GM03348 (cell line): Measurements from ENCODE around the gene FNDC3B.
"Not testable (repeated sequence)": the region's sequence is repeated elsewhere in the genome, so short reads cannot be mapped to it uniquely, and the experiment has no call there.

Experiments used
- DNase-seq: peaks from one replicate; pipeline ENCODE4 v3.0.0; 2012; ENCODE audit warnings: low spot score

Gene FNDC3B

GRCh38 chr3:172365028-172365567 is 325.7 kb downstream of the FNDC3B start:
- DNase-seq: no peak

GRCh38 chr3:172367205-172368105 is 328.1 kb downstream of the FNDC3B start:
- no peak for DNase-seq

GRCh38 chr3:172368556-172368955 is 329.2 kb downstream of the FNDC3B start:
- not testable (repeated sequence) for DNase-seq

GRCh38 chr3:172369590-172370259 is 330.3 kb downstream of the FNDC3B start:
- no peak for DNase-seq

GRCh38 chr3:172370419-172370818 is 331.0 kb downstream of the FNDC3B start:
- no peak for DNase-seq

- DNase-seq: no peak
Measured at GRCh38 chr3:172371544-172371943, 332.2 kb downstream of the FNDC3B start.

GRCh38 chr3:172372895-172373294 is 333.5 kb downstream of the FNDC3B start:
- no peak for DNase-seq

- no peak for DNase-seq
Measured at GRCh38 chr3:172373912-172374311, 334.5 kb downstream of the FNDC3B start.

- DNase-seq: no peak
Measured at GRCh38 chr3:172375206-172375850, 335.9 kb downstream of the FNDC3B start.

GRCh38 chr3:172376402-172376801 is 337.0 kb downstream of the FNDC3B start:
- DNase-seq: no peak

GRCh38 chr3:172376881-172377280 is 337.5 kb downstream of the FNDC3B start:
- DNase-seq: no peak

- DNase-seq: no peak
Measured at GRCh38 chr3:172378439-172378838, 339.1 kb downstream of the FNDC3B start.

GRCh38 chr3:172379372-172379771 is 340.0 kb downstream of the FNDC3B start:
- DNase-seq: no peak

- no peak for DNase-seq
Measured at GRCh38 chr3:172380632-172381031, 341.3 kb downstream of the FNDC3B start.

GRCh38 chr3:172383306-172383796 is 344.0 kb downstream of the FNDC3B start:
- DNase-seq: no peak

- no peak for DNase-seq
Measured at GRCh38 chr3:172384836-172385235, 345.5 kb downstream of the FNDC3B start.

- no peak for DNase-seq
Measured at GRCh38 chr3:172387728-172388127, 348.4 kb downstream of the FNDC3B start.

GRCh38 chr3:172388412-172389078 is 349.2 kb downstream of the FNDC3B start:
- DNase-seq: no peak

GRCh38 chr3:172390792-172391191 is 351.4 kb downstream of the FNDC3B start:
- DNase-seq: no peak

GRCh38 chr3:172391592-172392302 is 352.4 kb downstream of the FNDC3B start:
- no peak for DNase-seq

GRCh38 chr3:172394692-172395091 is 355.3 kb downstream of the FNDC3B start:
- no peak for DNase-seq
